ENCODE measurements around the gene HBM.
"Not testable (repeated sequence)": the region's sequence is repeated elsewhere in the genome, so short reads cannot be mapped to it uniquely, and the experiment has no call there.

Gene HBM

GRCh38 chr16:170788-171187 is 5.0 kb downstream of the HBM start:
- H3K79me1 ChIP-seq (ENCODE audit: low read length) = no peaks in the 10 kb centered on the region
- no peak overlapping the region for H2AFZ ChIP-seq (ENCODE audit: insufficient read depth, low read length, poor library complexity)
- H3K4me1 ChIP-seq (ENCODE audit: control insufficient read depth in 1 of 2, insufficient read depth in 2 of 2, low read length in 2 of 2) = no peaks in the 10 kb centered on the region
- no peak overlapping the region for H3K23ac ChIP-seq (ENCODE audit: low read length)
- H3K27ac ChIP-seq (ENCODE audit: low read depth, low read length) = no peak overlapping the region
- peaks cover 51% of the 10 kb centered on the region for H3K27me3 ChIP-seq (ENCODE audit: insufficient read depth, low read length)
- no peak overlapping the region for H3K18ac ChIP-seq (ENCODE audit: low read length)
- H2BK120ac ChIP-seq (ENCODE audit: insufficient read depth, low read length, poor library complexity) = no peak overlapping the region
- no peak overlapping the region for H3K4ac ChIP-seq (ENCODE audit: low read depth, low read length)
- no peak for DNase-seq
- no CpG with 5 or more reads among the region's 1 CpG for WGBS (ENCODE audit: extremely low coverage, insufficient coverage, insufficient read length)
- H3K9me3 ChIP-seq (ENCODE audit: insufficient read depth, low read depth, low read length) = no peaks in the 10 kb centered on the region
- H3K4me2 ChIP-seq (ENCODE audit: low read length) = no peak overlapping the region
- no peak overlapping the region for H3K9ac ChIP-seq (ENCODE audit: low read length)
- H2BK12ac ChIP-seq (ENCODE audit: low read length) = no peak overlapping the region
- no peak overlapping the region for H3K14ac ChIP-seq (ENCODE audit: low read length)
- H3K36me3 ChIP-seq (ENCODE audit: control insufficient read depth in 1 of 2, insufficient read depth in 2 of 2, low read length in 2 of 2) = no peaks in the 10 kb centered on the region
- H3K79me2 ChIP-seq (ENCODE audit: control insufficient read depth, insufficient read depth, low read length, poor library complexity) = no peaks in the 10 kb centered on the region
- no peak overlapping the region for H3K4me3 ChIP-seq (ENCODE audit: low read depth, low read length)
- no peak overlapping the region for H4K91ac ChIP-seq (ENCODE audit: low read depth, low read length)
- H2BK5ac ChIP-seq (ENCODE audit: low read depth, low read length, poor library complexity) = no peak overlapping the region
- no peak overlapping the region for H2AK5ac ChIP-seq (ENCODE audit: low read length)
- H4K8ac ChIP-seq (ENCODE audit: low read depth, low read length) = no peak overlapping the region
- H4K12ac ChIP-seq (ENCODE audit: low read depth, low read length) = no peak overlapping the region

GRCh38 chr16:172374-172941 is 6.7 kb downstream of the HBM start, which contains the start of gene HBA2:
HBA2 (plus strand) TSS chr16:172876; CDS start chr16:172913, 37 bp downstream.
- not testable (repeated sequence) for H2AFZ ChIP-seq (ENCODE audit: insufficient read depth, low read length, poor library complexity); H4K12ac ChIP-seq (ENCODE audit: low read depth, low read length); H3K27ac ChIP-seq (ENCODE audit: low read depth, low read length); H3K4me2 ChIP-seq (ENCODE audit: low read length); H3K14ac ChIP-seq (ENCODE audit: low read length); H2BK120ac ChIP-seq (ENCODE audit: insufficient read depth, low read length, poor library complexity); H3K23ac ChIP-seq (ENCODE audit: low read length); H3K79me2 ChIP-seq (ENCODE audit: control insufficient read depth, insufficient read depth, low read length, poor library complexity); H4K91ac ChIP-seq (ENCODE audit: low read depth, low read length); H3K4me3 ChIP-seq (ENCODE audit: low read depth, low read length); H2BK5ac ChIP-seq (ENCODE audit: low read depth, low read length, poor library complexity); H3K4me1 ChIP-seq (ENCODE audit: control insufficient read depth in 1 of 2, insufficient read depth in 2 of 2, low read length in 2 of 2); H3K9me3 ChIP-seq (ENCODE audit: insufficient read depth, low read depth, low read length); H3K9ac ChIP-seq (ENCODE audit: low read length); H2BK12ac ChIP-seq (ENCODE audit: low read length); H3K36me3 ChIP-seq (ENCODE audit: control insufficient read depth in 1 of 2, insufficient read depth in 2 of 2, low read length in 2 of 2); DNase-seq; H3K18ac ChIP-seq (ENCODE audit: low read length); H3K79me1 ChIP-seq (ENCODE audit: low read length); H4K8ac ChIP-seq (ENCODE audit: low read depth, low read length); H3K4ac ChIP-seq (ENCODE audit: low read depth, low read length); H2AK5ac ChIP-seq (ENCODE audit: low read length)
- no CpG with 5 or more reads among the region's 74 CpGs for WGBS (ENCODE audit: extremely low coverage, insufficient coverage, insufficient read length)
- peaks cover 37% of the 10 kb centered on the region for H3K27me3 ChIP-seq (ENCODE audit: insufficient read depth, low read length)

- not testable (repeated sequence) for H2BK120ac ChIP-seq (ENCODE audit: insufficient read depth, low read length, poor library complexity); H3K27ac ChIP-seq (ENCODE audit: low read depth, low read length); H4K91ac ChIP-seq (ENCODE audit: low read depth, low read length); H3K4me2 ChIP-seq (ENCODE audit: low read length); H2BK5ac ChIP-seq (ENCODE audit: low read depth, low read length, poor library complexity); H3K79me2 ChIP-seq (ENCODE audit: control insufficient read depth, insufficient read depth, low read length, poor library complexity); H4K12ac ChIP-seq (ENCODE audit: low read depth, low read length); H3K4ac ChIP-seq (ENCODE audit: low read depth, low read length); H3K14ac ChIP-seq (ENCODE audit: low read length); H2AK5ac ChIP-seq (ENCODE audit: low read length); H3K23ac ChIP-seq (ENCODE audit: low read length); DNase-seq; H2AFZ ChIP-seq (ENCODE audit: insufficient read depth, low read length, poor library complexity); H3K36me3 ChIP-seq (ENCODE audit: control insufficient read depth in 1 of 2, insufficient read depth in 2 of 2, low read length in 2 of 2); H3K4me3 ChIP-seq (ENCODE audit: low read depth, low read length); H3K79me1 ChIP-seq (ENCODE audit: low read length); H3K4me1 ChIP-seq (ENCODE audit: control insufficient read depth in 1 of 2, insufficient read depth in 2 of 2, low read length in 2 of 2); H3K9me3 ChIP-seq (ENCODE audit: insufficient read depth, low read depth, low read length); H3K9ac ChIP-seq (ENCODE audit: low read length); H4K8ac ChIP-seq (ENCODE audit: low read depth, low read length); H3K18ac ChIP-seq (ENCODE audit: low read length); H2BK12ac ChIP-seq (ENCODE audit: low read length)
- WGBS (ENCODE audit: extremely low coverage, insufficient coverage, insufficient read length) = no CpG with 5 or more reads among the region's 44 CpGs
- peaks cover 38% of the 10 kb centered on the region for H3K27me3 ChIP-seq (ENCODE audit: insufficient read depth, low read length)
Observed at GRCh38 chr16:173211-173854, 7.6 kb downstream of the HBM start.

- not testable (repeated sequence) for H4K91ac ChIP-seq (ENCODE audit: low read depth, low read length); H2BK12ac ChIP-seq (ENCODE audit: low read length); H3K79me2 ChIP-seq (ENCODE audit: control insufficient read depth, insufficient read depth, low read length, poor library complexity); H2AK5ac ChIP-seq (ENCODE audit: low read length); DNase-seq; H3K23ac ChIP-seq (ENCODE audit: low read length); H4K8ac ChIP-seq (ENCODE audit: low read depth, low read length); H3K4me3 ChIP-seq (ENCODE audit: low read depth, low read length); H3K14ac ChIP-seq (ENCODE audit: low read length); H3K9ac ChIP-seq (ENCODE audit: low read length); H3K4me1 ChIP-seq (ENCODE audit: control insufficient read depth in 1 of 2, insufficient read depth in 2 of 2, low read length in 2 of 2); H4K12ac ChIP-seq (ENCODE audit: low read depth, low read length); H3K4ac ChIP-seq (ENCODE audit: low read depth, low read length); H3K27ac ChIP-seq (ENCODE audit: low read depth, low read length); H2BK120ac ChIP-seq (ENCODE audit: insufficient read depth, low read length, poor library complexity); H2BK5ac ChIP-seq (ENCODE audit: low read depth, low read length, poor library complexity); H3K79me1 ChIP-seq (ENCODE audit: low read length); H3K9me3 ChIP-seq (ENCODE audit: insufficient read depth, low read depth, low read length); H3K36me3 ChIP-seq (ENCODE audit: control insufficient read depth in 1 of 2, insufficient read depth in 2 of 2, low read length in 2 of 2); H2AFZ ChIP-seq (ENCODE audit: insufficient read depth, low read length, poor library complexity); H3K18ac ChIP-seq (ENCODE audit: low read length)
- H3K27me3 ChIP-seq (ENCODE audit: insufficient read depth, low read length) = peaks cover 31% of the 10 kb centered on the region
- peak overlapping the region; percentile 46 for H3K4me2 ChIP-seq (ENCODE audit: low read length)
- WGBS (ENCODE audit: extremely low coverage, insufficient coverage, insufficient read length) = no CpG with 5 or more reads among the region's 13 CpGs
Observed at GRCh38 chr16:173928-174769, 8.4 kb downstream of the HBM start.

Data from trophoblast cell (in vitro differentiated cells and primary cell).